SU-DHL-6 (cell line): ENCODE measurements around the gene UTP4.

Source experiments
- EZH2phosphoT487 ChIP-seq: fragments of 200-600 bp; sonication (generic), shearing (Covaris generic); conservative IDR thresholded peaks from 2 replicates; pipeline ENCODE4 v1.6.1; 2018; ENCODE audit warnings: mild to moderate bottlenecking, antibody characterized with exemption, low read length, moderate library complexity, mixed read lengths
- TF ChIP-seq, protein P1 (sequence below): fragments of 200-600 bp; sonication (generic); IDR thresholded peaks from one replicate; pipeline ENCODE4 v1.5.1; 2017; ENCODE audit warnings: antibody characterized with exemption, mild to moderate bottlenecking, low read length, moderate library complexity; ENCODE audit not compliant: insufficient read depth, poor library complexity, severe bottlenecking

- TF ChIP-seq, protein P1, sequence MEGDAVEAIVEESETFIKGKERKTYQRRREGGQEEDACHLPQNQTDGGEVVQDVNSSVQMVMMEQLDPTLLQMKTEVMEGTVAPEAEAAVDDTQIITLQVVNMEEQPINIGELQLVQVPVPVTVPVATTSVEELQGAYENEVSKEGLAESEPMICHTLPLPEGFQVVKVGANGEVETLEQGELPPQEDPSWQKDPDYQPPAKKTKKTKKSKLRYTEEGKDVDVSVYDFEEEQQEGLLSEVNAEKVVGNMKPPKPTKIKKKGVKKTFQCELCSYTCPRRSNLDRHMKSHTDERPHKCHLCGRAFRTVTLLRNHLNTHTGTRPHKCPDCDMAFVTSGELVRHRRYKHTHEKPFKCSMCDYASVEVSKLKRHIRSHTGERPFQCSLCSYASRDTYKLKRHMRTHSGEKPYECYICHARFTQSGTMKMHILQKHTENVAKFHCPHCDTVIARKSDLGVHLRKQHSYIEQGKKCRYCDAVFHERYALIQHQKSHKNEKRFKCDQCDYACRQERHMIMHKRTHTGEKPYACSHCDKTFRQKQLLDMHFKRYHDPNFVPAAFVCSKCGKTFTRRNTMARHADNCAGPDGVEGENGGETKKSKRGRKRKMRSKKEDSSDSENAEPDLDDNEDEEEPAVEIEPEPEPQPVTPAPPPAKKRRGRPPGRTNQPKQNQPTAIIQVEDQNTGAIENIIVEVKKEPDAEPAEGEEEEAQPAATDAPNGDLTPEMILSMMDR: no peak
- TF ChIP-seq EZH2phosphoT487: no peak
Observed at GRCh38 chr16:69143116-69143515, 10.7 kb downstream of the UTP4 start.
